Neutrophil (primary cell): Measurements from ENCODE around the gene KDM4B.

ENCODE experiments used
- H3K27ac ChIP-seq: fragments of 200-600 bp; sonication (generic); 2 replicates; pipeline ENCODE4 v1.5.1; 2016; ENCODE audit warnings: mild to moderate bottlenecking, moderate library complexity
- H3K27me3 ChIP-seq: fragments of 200-600 bp; sonication (generic); 2 replicates; pipeline ENCODE4 v1.6.0; 2016; ENCODE audit warnings: mild to moderate bottlenecking
- H3K36me3 ChIP-seq: fragments of 200-600 bp; sonication (generic); 2 replicates; pipeline ENCODE4 v1.5.1; 2017
- H3K4me1 ChIP-seq, 2 experiments: fragments of 200-600 bp in 1 of 2; sonication (generic) in 1 of 2; 1 replicate in 1 of 2; 2 replicates in 1 of 2; pipeline versions ENCODE4 v1.5.1 to v1.6.1; 2013 to 2016; ENCODE audit warnings: low read depth in 1 of 2, low read length in 1 of 2, mild to moderate bottlenecking in 1 of 2, moderate library complexity in 1 of 2; ENCODE audit not compliant: control insufficient read depth in 1 of 2, insufficient read depth in 1 of 2
- H3K4me3 ChIP-seq, 2 experiments: fragments of 200-600 bp in 1 of 2; sonication (generic) in 1 of 2; 1 replicate in 1 of 2; 2 replicates in 1 of 2; pipeline ENCODE4 v1.5.1; 2013 to 2016; ENCODE audit warnings: low read depth in 1 of 2, low read length in 1 of 2, mild to moderate bottlenecking in 1 of 2, moderate library complexity in 1 of 2
- H3K9me3 ChIP-seq: fragments of 200-600 bp; sonication (generic); 2 replicates; pipeline ENCODE4 v1.5.1; 2016
- CTCF ChIP-seq: fragments of 200-600 bp; sonication (generic); IDR thresholded peaks from 2 replicates; pipeline ENCODE4 v1.5.1; 2016; ENCODE audit warnings: antibody characterized with exemption

Gene KDM4B

GRCh38 chr19:5149932-5150901, 181.3 kb downstream of the KDM4B start:
- Histone ChIP-seq H3K4me3 (no peak overlapping the region), H3K36me3 (peaks cover 97% of the 10 kb centered on the region)
- TF ChIP-seq CTCF: no peak

GRCh38 chr19:5150902-5151741, 182.2 kb downstream of the KDM4B start:
- H3K4me3 ChIP-seq: no peak overlapping the region
- H3K4me1 ChIP-seq: no peaks in the 10 kb centered on the region
- H3K27me3 ChIP-seq: no peaks in the 10 kb centered on the region
- no peak for TF ChIP-seq CTCF
- no peak overlapping the region for H3K27ac ChIP-seq
- peaks cover 88% of the 10 kb centered on the region for H3K36me3 ChIP-seq
- H3K9me3 ChIP-seq: no peaks in the 10 kb centered on the region

More at GRCh38 chr19:5149932-5150901, 181.3 kb downstream of the KDM4B start:
- Histone ChIP-seq H3K4me1 (no peaks in the 10 kb centered on the region), H3K27me3 (no peaks in the 10 kb centered on the region), H3K27ac (no peak overlapping the region), H3K9me3 (no peaks in the 10 kb centered on the region)

GRCh38 chr19:5152013-5152763, 183.3 kb downstream of the KDM4B start:
- H3K27me3 ChIP-seq: no peaks in the 10 kb centered on the region
- H3K36me3 ChIP-seq: peaks cover 78% of the 10 kb centered on the region
- no peak overlapping the region for H3K4me3 ChIP-seq
- H3K9me3 ChIP-seq: no peaks in the 10 kb centered on the region
- H3K27ac ChIP-seq: no peak overlapping the region
- TF ChIP-seq CTCF: no peak
- H3K4me1 ChIP-seq: no peaks in the 10 kb centered on the region

GRCh38 chr19:5152767-5153532, 184.0 kb downstream of the KDM4B start:
- Histone ChIP-seq H3K4me3 (no peak overlapping the region), H3K4me1 (no peaks in the 10 kb centered on the region), H3K9me3 (no peaks in the 10 kb centered on the region), H3K27me3 (no peaks in the 10 kb centered on the region), H3K36me3 (peaks cover 70% of the 10 kb centered on the region), H3K27ac (no peak overlapping the region)
- TF ChIP-seq CTCF: no peak
